Measurements from ENCODE around the gene BMP8A.

DNA sequence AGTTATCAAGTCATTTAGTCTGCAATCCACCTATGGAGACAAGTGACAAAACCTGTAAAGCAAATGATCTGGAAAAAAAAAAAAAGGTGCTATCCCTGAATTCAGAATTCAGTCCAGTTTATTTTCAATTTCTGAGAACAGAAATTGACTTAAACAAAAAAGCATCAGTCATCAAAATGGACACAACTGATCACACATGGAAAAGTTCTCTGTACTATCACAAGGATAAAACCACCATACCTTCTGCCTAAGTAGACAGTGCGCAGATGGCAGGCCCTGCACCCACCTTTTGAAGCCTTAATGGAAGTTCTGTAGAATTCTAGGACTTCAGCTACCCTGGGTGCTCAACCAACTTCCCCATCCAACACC is 81.6 kb downstream of the BMP8A start:
- TF ChIP-seq, protein P1, sequence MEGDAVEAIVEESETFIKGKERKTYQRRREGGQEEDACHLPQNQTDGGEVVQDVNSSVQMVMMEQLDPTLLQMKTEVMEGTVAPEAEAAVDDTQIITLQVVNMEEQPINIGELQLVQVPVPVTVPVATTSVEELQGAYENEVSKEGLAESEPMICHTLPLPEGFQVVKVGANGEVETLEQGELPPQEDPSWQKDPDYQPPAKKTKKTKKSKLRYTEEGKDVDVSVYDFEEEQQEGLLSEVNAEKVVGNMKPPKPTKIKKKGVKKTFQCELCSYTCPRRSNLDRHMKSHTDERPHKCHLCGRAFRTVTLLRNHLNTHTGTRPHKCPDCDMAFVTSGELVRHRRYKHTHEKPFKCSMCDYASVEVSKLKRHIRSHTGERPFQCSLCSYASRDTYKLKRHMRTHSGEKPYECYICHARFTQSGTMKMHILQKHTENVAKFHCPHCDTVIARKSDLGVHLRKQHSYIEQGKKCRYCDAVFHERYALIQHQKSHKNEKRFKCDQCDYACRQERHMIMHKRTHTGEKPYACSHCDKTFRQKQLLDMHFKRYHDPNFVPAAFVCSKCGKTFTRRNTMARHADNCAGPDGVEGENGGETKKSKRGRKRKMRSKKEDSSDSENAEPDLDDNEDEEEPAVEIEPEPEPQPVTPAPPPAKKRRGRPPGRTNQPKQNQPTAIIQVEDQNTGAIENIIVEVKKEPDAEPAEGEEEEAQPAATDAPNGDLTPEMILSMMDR (IDR thresholded peaks at IDR 0.05 in 8 of 11, conservative IDR thresholded peaks at IDR 0.05 in 3 of 11): no peak
- TF ChIP-seq POLR2A (IDR thresholded peaks at IDR 0.05): no peak
- no peak for TF ChIP-seq POLR2AphosphoS5 (IDR thresholded peaks at IDR 0.05)
